ENCODE data around the gene TNN.

DNA sequence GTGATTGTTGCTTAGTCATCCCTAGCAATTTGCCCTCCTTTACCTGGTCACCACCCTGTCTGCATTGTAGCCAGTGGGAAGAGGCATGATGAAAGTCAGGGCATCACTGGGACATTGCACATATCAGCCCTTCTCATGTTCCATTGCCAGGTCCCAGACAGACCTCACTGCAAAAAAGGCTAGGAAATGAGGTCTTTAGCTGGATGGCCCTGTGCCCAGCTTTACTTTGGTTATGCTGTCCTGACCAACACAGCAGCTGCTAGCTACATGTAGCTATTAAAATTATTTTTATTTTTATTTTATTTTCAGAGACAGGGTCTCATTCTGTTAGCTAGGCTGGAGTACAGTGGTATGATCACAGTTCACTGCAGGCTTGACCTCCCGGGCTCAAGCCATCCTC is 52.9 kb downstream of the TNN start:
- TF ChIP-seq L3MBTL2 (conservative IDR thresholded peaks at IDR 0.05) (no peak), SP1 (IDR thresholded peaks at IDR 0.05) (no peak), FOXM1 (IDR thresholded peaks at IDR 0.05; ENCODE audit: borderline replicate concordance) (no peak), LEF1 (IDR thresholded peaks at IDR 0.05; ENCODE audit: borderline replicate concordance) (no peak), FOXA1 (IDR thresholded peaks at IDR 0.05) (no peak)

Data from HEK293T (cell line).